ENCODE results near the gene P2RY8. TPM values are rescaled to one million over a fixed set of nuclear protein-coding genes. Genes with fewer than 3 reads are reported as not detected.

P2RY8 gene
- total RNA-seq, 4 donors from 2014 or later: 0.36 to 1.1 (median 0.62) TPM

GRCh38 chrX:1468250-1468772, 68.7 kb downstream of the P2RY8 start:
- Histone ChIP-seq H3K27ac (no peak overlapping the region), H3K36me3 (no peaks in the 10 kb centered on the region), H3K4me1 (no peaks in the 10 kb centered on the region), H3K9me3 (no peaks in the 10 kb centered on the region), H3K27me3 (peaks cover 12 to 22% (median 16%) of the 10 kb centered on the region in 3 donors), H3K4me3 (no peak overlapping the region)
- intact Hi-C loops (cut with DNase I; ENCODE audit: low total_unique reads): no loop called here
- ATAC-seq: no peak
- no peak for TF ChIP-seq CTCF (IDR thresholded peaks at IDR 0.05 in 4 of 5, conservative IDR thresholded peaks at IDR 0.05 in 1 of 5)
- TF ChIP-seq POLR2A (IDR thresholded peaks at IDR 0.05): no peak
- in situ Hi-C loops (cut with MboI; ENCODE audit: low sequenced_read_pairs in 4 of 4): loop anchor here (10.0 to 25.0 kb wide), 3 partner anchors 116 to 1144 kb away; partner anchors contain the start of gene AKAP17A (in 2 of the 4)
- DNase-seq: no peak

- ATAC-seq (no peak), DNase-seq (no peak)
- Histone ChIP-seq H3K4me3 (no peak overlapping the region), H3K4me1 (no peaks in the 10 kb centered on the region), H3K36me3 (no peaks in the 10 kb centered on the region), H3K27ac (no peak overlapping the region), H3K27me3 (peaks cover 13 to 22% (median 16%) of the 10 kb centered on the region in 3 donors), H3K9me3 (no peaks in the 10 kb centered on the region)
- in situ Hi-C loops (cut with MboI; ENCODE audit: low sequenced_read_pairs in 4 of 4): loop anchor here (10.0 to 25.0 kb wide), 3 partner anchors 118 to 1145 kb away; partner anchors contain the start of gene AKAP17A (in 2 of the 4)
- TF ChIP-seq POLR2A (IDR thresholded peaks at IDR 0.05) (no peak), CTCF (IDR thresholded peaks at IDR 0.05 in 4 of 5, conservative IDR thresholded peaks at IDR 0.05 in 1 of 5) (no peak)
- intact Hi-C loops (cut with DNase I; ENCODE audit: low total_unique reads): no loop called here
These were observed 69.9 kb downstream of the P2RY8 start for GRCh38 chrX:1466971-1467561.

GRCh38 chrX:1466232-1466661, 70.7 kb downstream of the P2RY8 start:
- no peaks in the 10 kb centered on the region for H3K9me3 ChIP-seq
- in situ Hi-C loops (cut with MboI; ENCODE audit: low sequenced_read_pairs in 4 of 4): loop anchor here (10.0 to 25.0 kb wide), 3 partner anchors 119 to 1146 kb away; partner anchors contain the start of gene AKAP17A (in 2 of the 4)
- no peaks in the 10 kb centered on the region for H3K36me3 ChIP-seq
- DNase-seq (no peak), ATAC-seq (no peak)
- no peaks in the 10 kb centered on the region for H3K4me1 ChIP-seq
- H3K27ac ChIP-seq: no peak overlapping the region
- no peak overlapping the region for H3K4me3 ChIP-seq
- intact Hi-C loops (cut with DNase I; ENCODE audit: low total_unique reads): no loop called here
- TF ChIP-seq CTCF (IDR thresholded peaks at IDR 0.05 in 4 of 5, conservative IDR thresholded peaks at IDR 0.05 in 1 of 5) (no peak), POLR2A (IDR thresholded peaks at IDR 0.05) (no peak)
- peaks cover 13 to 17% (median 16%) of the 10 kb centered on the region in 3 donors for H3K27me3 ChIP-seq

GRCh38 chrX:1465286-1466231, 71.4 kb downstream of the P2RY8 start:
- no peak for ATAC-seq
- peaks cover 13 to 17% (median 16%) of the 10 kb centered on the region in 3 donors for H3K27me3 ChIP-seq
- H3K27ac ChIP-seq: no peak overlapping the region
- no peaks in the 10 kb centered on the region for H3K9me3 ChIP-seq
- TF ChIP-seq CTCF (IDR thresholded peaks at IDR 0.05 in 4 of 5, conservative IDR thresholded peaks at IDR 0.05 in 1 of 5) (no peak), POLR2A (IDR thresholded peaks at IDR 0.05) (no peak)
- intact Hi-C loops (cut with DNase I; ENCODE audit: low total_unique reads) (no loop called here), in situ Hi-C loops (cut with MboI; ENCODE audit: low sequenced_read_pairs in 4 of 4) (loop anchor here (10.0 to 25.0 kb wide), 3 partner anchors 119 to 1147 kb away; partner anchors contain the start of gene AKAP17A (in 2 of the 4))
- DNase-seq: no peak
- no peak overlapping the region for H3K4me3 ChIP-seq
- H3K36me3 ChIP-seq: no peaks in the 10 kb centered on the region
- no peaks in the 10 kb centered on the region for H3K4me1 ChIP-seq

Measured in gastrocnemius medialis (tissue), 4 donors.